ENCODE measurements around the gene NOTCH4. TPM values are rescaled to one million over a fixed set of nuclear protein-coding genes. Genes with fewer than 3 reads are reported as not detected.

The NOTCH4 gene
- total RNA-seq, result 2.0 and 2.5 TPM in 2 replicates

GRCh38 chr6:32223258-32224235 lies at the start of gene NOTCH4:
TSS of gene NOTCH4 (minus strand) at chr6:32224067. CDS start at chr6:32223928, 139 bp downstream.

GRCh38 chr6:32192608-32193039 lies 31.2 kb downstream of the NOTCH4 start, which contains the start of gene GPSM3:
TSS of gene GPSM3 (minus strand) at chr6:32192643. CDS start at chr6:32192513, 130 bp downstream.

GRCh38 chr6:32190054-32190851 lies 33.6 kb downstream of the NOTCH4 start, which contains the start of gene PBX2:
TSS of gene PBX2 (minus strand) at chr6:32190202. CDS start at chr6:32189915, 287 bp downstream.

GRCh38 chr6:32184084-32184640 lies 39.7 kb downstream of the NOTCH4 start, which contains the start of gene AGER:
TSS of gene AGER (minus strand) at chr6:32184253. CDS start at chr6:32184222, 31 bp downstream.

GRCh38 chr6:32177788-32178546 lies 45.9 kb downstream of the NOTCH4 start, which contains the start of gene RNF5:
TSS of gene RNF5 (plus strand) at chr6:32178405. CDS start at chr6:32178512, 107 bp downstream.

GRCh38 chr6:32175711-32176475 lies 48.0 kb downstream of the NOTCH4 start, which contains the start of gene AGPAT1:
TSS of gene AGPAT1 (minus strand) at chr6:32176084. CDS start at chr6:32171496, 4,588 bp downstream.

GRCh38 chr6:32164295-32164694 lies 59.6 kb downstream of the NOTCH4 start, which contains the start of gene EGFL8:
TSS of gene EGFL8 (plus strand) at chr6:32164595. CDS start at chr6:32166166, 1,571 bp downstream.

GRCh38 chr6:32153564-32154513 lies 70.0 kb downstream of the NOTCH4 start, which contains the start of gene PPT2:
TSS of gene PPT2 (plus strand) at chr6:32154141. CDS start at chr6:32154595, 454 bp downstream.

GRCh38 chr6:32151863-32152768 lies 71.8 kb downstream of the NOTCH4 start, which contains the start of gene PRRT1:
TSS of gene PRRT1 (minus strand) at chr6:32151939. CDS start at chr6:32151827, 112 bp downstream.

Other genes with a start within 250 kb of the NOTCH4 start
- 2.7 and 2.8 TPM in 2 replicates for gene C4A, start 242.0 kb downstream of the NOTCH4 start, total RNA-seq
- 1.5 and 2.2 TPM in 2 replicates for gene C4B, start 209.3 kb downstream of the NOTCH4 start, total RNA-seq
- 0.17 TPM in 1 of 2 replicates, not detected in the other for gene CYP21A2, start 185.7 kb downstream of the NOTCH4 start, total RNA-seq
- gene TNXB, start 114.7 kb downstream of the NOTCH4 start, total RNA-seq, result under 0.01 and 0.17 TPM in 2 replicates
- gene ATF6B, start 95.8 kb downstream of the NOTCH4 start, total RNA-seq, result 25.9 and 31.4 TPM in 2 replicates
- gene FKBPL, start 93.8 kb downstream of the NOTCH4 start, total RNA-seq, result 6.4 and 6.7 TPM in 2 replicates
- 0.15 and 0.17 TPM in 2 replicates for gene PRRT1, start 72.1 kb downstream of the NOTCH4 start, total RNA-seq
- 12.2 and 13.6 TPM in 2 replicates for gene PPT2, start 69.9 kb downstream of the NOTCH4 start, total RNA-seq
- gene EGFL8, start 59.5 kb downstream of the NOTCH4 start, total RNA-seq, result 0.89 and 1.2 TPM in 2 replicates
- gene AGPAT1, start 48.0 kb downstream of the NOTCH4 start, total RNA-seq, result 68.5 and 73.0 TPM in 2 replicates
- 74.6 and 80.7 TPM in 2 replicates for gene RNF5, start 45.7 kb downstream of the NOTCH4 start, total RNA-seq
- gene AGER, start 39.8 kb downstream of the NOTCH4 start, total RNA-seq, result 1.0 and 1.3 TPM in 2 replicates
- 26.9 and 31.5 TPM in 2 replicates for gene PBX2, start 33.9 kb downstream of the NOTCH4 start, total RNA-seq
- gene GPSM3, start 31.4 kb downstream of the NOTCH4 start, total RNA-seq, result 11.3 and 15.0 TPM in 2 replicates
- not detected in 2 replicates for gene TSBP1, start 147.8 kb upstream of the NOTCH4 start, total RNA-seq
- gene BTNL2, start 183.1 kb upstream of the NOTCH4 start, total RNA-seq, result not detected in 2 replicates
- not detected in 2 replicates for gene HLA-DRA, start 215.8 kb upstream of the NOTCH4 start, total RNA-seq